Neuronal stem cell (in vitro differentiated cells): ENCODE results near the gene WEE2.

Experiments used
- DNase-seq: peaks from one replicate; pipeline ENCODE4 v3.0.0-alpha.2; 2013; ENCODE audit warnings: low spot score
- H2AFZ ChIP-seq: one replicate; pipeline ENCODE4 v1.6.1; 2013; ENCODE audit warnings: mild to moderate bottlenecking, low read length, inconsistent platforms
- H2AK5ac ChIP-seq: 2 replicates; pipeline ENCODE4 v1.6.1; 2013; ENCODE audit warnings: low read depth, mild to moderate bottlenecking, inconsistent platforms, low read length, moderate library complexity, mixed read lengths
- H2BK120ac ChIP-seq: 2 replicates; pipeline ENCODE4 v1.6.1; 2013; ENCODE audit warnings: low read depth, mild to moderate bottlenecking, inconsistent platforms, low read length, moderate library complexity, mixed read lengths
- H2BK12ac ChIP-seq: one replicate; pipeline ENCODE4 v1.6.1; 2013; ENCODE audit warnings: low read length, inconsistent platforms
- H2BK15ac ChIP-seq: 2 replicates; pipeline ENCODE4 v1.6.1; 2013; ENCODE audit warnings: mild to moderate bottlenecking, low read length, inconsistent platforms, mixed read lengths
- H2BK5ac ChIP-seq: one replicate; pipeline ENCODE4 v1.6.1; 2013; ENCODE audit warnings: inconsistent platforms, mild to moderate bottlenecking, low read length, moderate library complexity
- H3K14ac ChIP-seq: one replicate; pipeline ENCODE4 v1.6.1; 2013; ENCODE audit warnings: low read length, inconsistent platforms
- H3K18ac ChIP-seq: 2 replicates; pipeline ENCODE4 v1.6.1; 2013; ENCODE audit warnings: low read length, inconsistent platforms
- H3K23ac ChIP-seq: 2 replicates; pipeline ENCODE4 v1.6.1; 2013; ENCODE audit warnings: low read depth, mild to moderate bottlenecking, mixed read lengths, low read length, inconsistent platforms; ENCODE audit not compliant: poor library complexity
- H3K27ac ChIP-seq: replicated peaks from 3 replicates; pipeline ENCODE4 v1.5.1; 2013; ENCODE audit warnings: low read length, inconsistent platforms
- H3K27me3 ChIP-seq, 3 experiments: 2 replicates each; pipeline ENCODE4 v1.6.1; 2013; ENCODE audit warnings: low read length in 3 of 3, mild to moderate bottlenecking in 2 of 3, inconsistent platforms in 1 of 3, low read depth in 1 of 3, mixed read lengths in 1 of 3, moderate library complexity in 1 of 3; ENCODE audit not compliant: control insufficient read depth in 3 of 3, insufficient read depth in 3 of 3
- H3K36me3 ChIP-seq, 2 donors: replicated peaks in 1 of 2; 2 replicates each; pipeline ENCODE4 v1.6.1; 2013; ENCODE audit warnings: low read length in 2 of 2; ENCODE audit not compliant: control insufficient read depth in 2 of 2, insufficient read depth in 2 of 2
- H3K4ac ChIP-seq: 2 replicates; pipeline ENCODE4 v1.6.1; 2013; ENCODE audit warnings: inconsistent platforms, mild to moderate bottlenecking, low read length, moderate library complexity
- H3K4me1 ChIP-seq, 2 donors: 1 replicate in 1 of 2; 2 replicates in 1 of 2; pipeline ENCODE4 v1.6.1; 2013; ENCODE audit warnings: low read length in 2 of 2, low read depth in 1 of 2; ENCODE audit not compliant: control insufficient read depth in 2 of 2, insufficient read depth in 1 of 2
- H3K4me2 ChIP-seq: one replicate; pipeline ENCODE4 v1.6.1; 2013; ENCODE audit warnings: mild to moderate bottlenecking, low read length, inconsistent platforms; ENCODE audit not compliant: insufficient read depth, poor library complexity, severe bottlenecking
- H3K4me3 ChIP-seq, 2 donors: 2 replicates each; pipeline ENCODE4 v1.5.1; 2013; ENCODE audit warnings: low read length in 2 of 2, mild to moderate bottlenecking in 2 of 2, inconsistent platforms in 1 of 2, moderate library complexity in 1 of 2
- H3K79me1 ChIP-seq: one replicate; pipeline ENCODE4 v1.6.1; 2013; ENCODE audit warnings: low read depth, mild to moderate bottlenecking, inconsistent platforms, low read length, moderate library complexity
- H3K9ac ChIP-seq: one replicate; pipeline ENCODE4 v1.6.1; 2013; ENCODE audit warnings: mild to moderate bottlenecking, low read depth, low read length, inconsistent platforms; ENCODE audit not compliant: poor library complexity
- H3K9me3 ChIP-seq, 2 donors: replicated peaks in 1 of 2; 2 replicates each; pipeline versions ENCODE3 to v1.6.1; 2013; ENCODE audit warnings: low read length in 2 of 2, mild to moderate bottlenecking in 2 of 2, inconsistent platforms in 1 of 2, low read depth in 1 of 2, mixed read lengths in 1 of 2, moderate library complexity in 1 of 2; ENCODE audit not compliant: control insufficient read depth in 2 of 2, insufficient read depth in 1 of 2
- H4K8ac ChIP-seq: one replicate; pipeline ENCODE4 v1.6.1; 2013; ENCODE audit warnings: low read depth, mild to moderate bottlenecking, inconsistent platforms, low read length, moderate library complexity
- H4K91ac ChIP-seq: one replicate; pipeline ENCODE4 v1.6.1; 2013; ENCODE audit warnings: low read length, low read depth, mild to moderate bottlenecking, inconsistent platforms; ENCODE audit not compliant: poor library complexity
- WGBS, 2 donors: extraction: QIAGEN DNeasy Blood & Tissue Kit; methylation state at CpG; one replicate each; pipeline ENCODE4 v1.1.7; 2013; ENCODE audit warnings: missing lambda C conversion rate in 2 of 2, mixed read lengths in 1 of 2; ENCODE audit not compliant: insufficient read length in 2 of 2, insufficient replicate concordance in 1 of 2; ENCODE audit errors: extremely low coverage in 2 of 2; 5-methylcytosine and 5-hydroxymethylcytosine counted together

The WEE2 gene

GRCh38 chr7:141691540-141691939 lies 16.6 kb upstream of the WEE2 start:
- Histone ChIP-seq H3K18ac (no peak overlapping the region), H3K23ac (no peak overlapping the region), H2BK5ac (no peak overlapping the region), H3K9me3 (no peaks in the 10 kb centered on the region), H3K9ac (no peak overlapping the region), H3K14ac (no peak overlapping the region), H3K4me1 (peaks cover 0 to 2% of the 10 kb centered on the region in 2 donors), H2AK5ac (no peak overlapping the region), H2BK120ac (no peak overlapping the region), H4K8ac (no peak overlapping the region), H3K4me2 (no peak overlapping the region), H4K91ac (no peak overlapping the region), H3K79me1 (peaks cover 1% of the 10 kb centered on the region), H3K27ac (no peak overlapping the region), H3K36me3 (peaks cover 0 to 1% of the 10 kb centered on the region in 2 donors), H2BK12ac (no peak overlapping the region), H3K4ac (no peak overlapping the region), H2BK15ac (no peak overlapping the region), H2AFZ (no peak overlapping the region), H3K4me3 (no peak overlapping the region), H3K27me3 (no peaks in the 10 kb centered on the region)
- DNase-seq: no peak
- no CpG with 5 or more reads among the region's 3 CpGs for WGBS, 2 donors

- H3K18ac ChIP-seq: no peak overlapping the region
- H4K8ac ChIP-seq: no peak overlapping the region
- H2BK12ac ChIP-seq: no peak overlapping the region
- no peak overlapping the region for H2BK120ac ChIP-seq
- no peak overlapping the region for H3K4me2 ChIP-seq
- H3K4me3 ChIP-seq: no peak overlapping the region
- no peaks in the 10 kb centered on the region for H3K9me3 ChIP-seq
- no peak overlapping the region for H2BK5ac ChIP-seq
- H3K4ac ChIP-seq: no peak overlapping the region
- H4K91ac ChIP-seq: no peak overlapping the region
- H3K27me3 ChIP-seq: no peaks in the 10 kb centered on the region
- H3K27ac ChIP-seq: no peak overlapping the region
- H3K9ac ChIP-seq: no peak overlapping the region
- H2BK15ac ChIP-seq: no peak overlapping the region
- H3K4me1 ChIP-seq: peaks cover 0 to 3% of the 10 kb centered on the region in 2 donors
- DNase-seq: no peak
- no peak overlapping the region for H3K14ac ChIP-seq
- H2AK5ac ChIP-seq: no peak overlapping the region
- H3K79me1 ChIP-seq: peaks cover 1% of the 10 kb centered on the region
- no CpG with 5 or more reads among the region's 4 CpGs for WGBS, 2 donors
- no peak overlapping the region for H3K23ac ChIP-seq
- no peak overlapping the region for H2AFZ ChIP-seq
- no peaks in the 10 kb centered on the region for H3K36me3 ChIP-seq
These were observed 16.2 kb upstream of the WEE2 start for GRCh38 chr7:141691961-141692360.

- no peaks in the 10 kb centered on the region for H3K36me3 ChIP-seq
- H3K4ac ChIP-seq: no peak overlapping the region
- H3K27ac ChIP-seq: no peak overlapping the region
- no peaks in the 10 kb centered on the region for H3K9me3 ChIP-seq
- no peak for DNase-seq
- H3K4me2 ChIP-seq: no peak overlapping the region
- H3K23ac ChIP-seq: no peak overlapping the region
- no peak overlapping the region for H3K9ac ChIP-seq
- no peak overlapping the region for H2BK5ac ChIP-seq
- no peaks in the 10 kb centered on the region for H3K27me3 ChIP-seq
- H2BK12ac ChIP-seq: no peak overlapping the region
- no peak overlapping the region for H4K91ac ChIP-seq
- no peaks in the 10 kb centered on the region for H3K79me1 ChIP-seq
- no peak overlapping the region for H2AFZ ChIP-seq
- no peak overlapping the region for H2AK5ac ChIP-seq
- H3K4me1 ChIP-seq: peaks cover 0 to 4% of the 10 kb centered on the region in 2 donors
- H3K18ac ChIP-seq: no peak overlapping the region
- WGBS, 2 donors: no CpG with 5 or more reads among the region's 3 CpGs
- H4K8ac ChIP-seq: no peak overlapping the region
- no peak overlapping the region for H3K14ac ChIP-seq
- no peak overlapping the region for H2BK120ac ChIP-seq
- no peak overlapping the region for H2BK15ac ChIP-seq
- H3K4me3 ChIP-seq: no peak overlapping the region
These were observed 15.1 kb upstream of the WEE2 start for GRCh38 chr7:141693082-141693481.

GRCh38 chr7:141695803-141696289 lies 12.3 kb upstream of the WEE2 start:
- H3K4me2 ChIP-seq: no peak overlapping the region
- peaks cover 0 to 2% (median 0%) of the 10 kb centered on the region in 3 experiments for H3K27me3 ChIP-seq
- H2AK5ac ChIP-seq: no peak overlapping the region

More at GRCh38 chr7:141695803-141696289, 12.3 kb upstream of the WEE2 start:
- peaks cover 6 to 8% of the 10 kb centered on the region in 2 donors for H3K4me1 ChIP-seq
- no peak overlapping the region for H2BK5ac ChIP-seq
- H3K14ac ChIP-seq: no peak overlapping the region
- no peaks in the 10 kb centered on the region for H3K9me3 ChIP-seq
- no CpG with 5 or more reads among the region's 6 CpGs for WGBS, 2 donors
- no peak overlapping the region for H3K9ac ChIP-seq
- H3K79me1 ChIP-seq: no peaks in the 10 kb centered on the region
- DNase-seq: no peak
- H3K4me3 ChIP-seq: no peak overlapping the region
- H3K18ac ChIP-seq: no peak overlapping the region
- H4K8ac ChIP-seq: no peak overlapping the region
- H2BK12ac ChIP-seq: no peak overlapping the region
- H2BK15ac ChIP-seq: no peak overlapping the region
- H3K36me3 ChIP-seq: no peaks in the 10 kb centered on the region
- H3K27ac ChIP-seq: no peak overlapping the region
- no peak overlapping the region for H4K91ac ChIP-seq
- no peak overlapping the region for H3K4ac ChIP-seq
- no peak overlapping the region for H2AFZ ChIP-seq
- no peak overlapping the region for H2BK120ac ChIP-seq
- no peak overlapping the region for H3K23ac ChIP-seq
